Measurements from ENCODE around the gene SLC22A31. TPM values are rescaled to one million over a fixed set of nuclear protein-coding genes. Genes with fewer than 3 reads are reported as not detected.

SLC22A31 gene
- total and polyA plus RNA-seq, 2 donors (not counting 3 experiments of a cell fraction or from before 2014, with no cell fraction given), result 1.0 TPM; not detected in 1

DNA sequence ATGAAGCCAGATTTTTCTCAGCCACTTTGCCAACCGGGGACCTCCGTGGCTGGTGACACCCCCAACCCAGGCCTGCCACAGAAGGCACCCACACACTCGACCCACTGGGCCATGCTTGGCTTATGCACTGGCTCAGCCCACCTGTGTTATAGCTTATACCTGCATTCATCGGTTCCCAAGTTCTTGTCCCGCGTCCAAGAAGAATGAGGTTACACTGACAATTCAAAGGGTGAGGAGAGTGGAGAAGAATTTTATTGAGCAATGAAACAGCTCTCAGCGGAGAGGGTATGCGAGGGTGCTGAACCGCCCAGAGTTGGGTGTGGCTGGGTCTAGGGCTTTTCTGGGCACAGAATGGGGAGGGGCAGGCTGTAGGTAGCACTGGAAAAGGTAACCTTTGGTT lies 51.0 kb downstream of the SLC22A31 start:
- Histone ChIP-seq H3K27ac (ENCODE audit: insufficient read depth, low read depth, low read length) (no peak overlapping the region), H3K27me3 (ENCODE audit: control insufficient read depth in 2 of 2, insufficient read depth in 2 of 2, low read length in 2 of 2) (no peaks in the 10 kb centered on the region), H3K9me3 (replicated peaks; ENCODE audit: control insufficient read depth, insufficient read depth, low read length) (no peaks in the 10 kb centered on the region), H3K9ac (replicated peaks; ENCODE audit: extremely low read depth, insufficient read depth, low read length) (no peak overlapping the region), H3K4me2 (ENCODE audit: insufficient read depth, low read length) (no peak overlapping the region), H3K79me2 (ENCODE audit: control insufficient read depth, insufficient read depth, low read length) (no peaks in the 10 kb centered on the region), H3K36me3 (ENCODE audit: control insufficient read depth in 2 of 2, extremely low read depth in 1 of 2, insufficient read depth in 2 of 2, low read length in 2 of 2) (peaks cover 0 to 8% of the 10 kb centered on the region in 2 experiments), H2AFZ (ENCODE audit: low read depth, low read length) (no peak overlapping the region), H3K4me3 (replicated peaks in 1 of 3; ENCODE audit: insufficient read depth in 1 of 3, low read depth in 1 of 3, low read length in 3 of 3) (no peak overlapping the region), H3K9me1 (replicated peaks; ENCODE audit: control insufficient read depth, extremely low read depth, insufficient read depth, low read length) (no peaks in the 10 kb centered on the region), H3K4me1 (ENCODE audit: control insufficient read depth, extremely low read depth, insufficient read depth, low read length) (no peaks in the 10 kb centered on the region), H4K20me1 (replicated peaks; ENCODE audit: control insufficient read depth, extremely low read depth, insufficient read depth, low read length) (no peaks in the 10 kb centered on the region)
- FAIRE-seq, result no peak
- TF ChIP-seq GATA2 (IDR thresholded peaks at IDR 0.05; ENCODE audit: insufficient read depth, insufficient read length, low read depth, low read length), result no peak
- no peak for TF ChIP-seq MYC (IDR thresholded peaks at IDR 0.05; ENCODE audit: low read depth, low read length)
- no peak for TF ChIP-seq POLR2A (IDR thresholded peaks at IDR 0.05; ENCODE audit: low read depth, low read length)
- TF ChIP-seq FOS (IDR thresholded peaks at IDR 0.05; ENCODE audit: borderline replicate concordance, insufficient read depth, low read length), result no peak
- TF ChIP-seq, protein P1, sequence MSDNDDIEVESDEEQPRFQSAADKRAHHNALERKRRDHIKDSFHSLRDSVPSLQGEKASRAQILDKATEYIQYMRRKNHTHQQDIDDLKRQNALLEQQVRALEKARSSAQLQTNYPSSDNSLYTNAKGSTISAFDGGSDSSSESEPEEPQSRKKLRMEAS (IDR thresholded peaks at IDR 0.05; ENCODE audit: insufficient read depth, insufficient read length), result no peak
- no peak for DNase-seq (ENCODE audit: low read depth, low spot score)
- no TSS peak for BruUV-seq (replicated peaks)
- intact Hi-C loops (cut with micrococcal nuclease), result no loop called here
- dilution Hi-C loops (cut with MboI; ENCODE audit: extremely low pct_ligation_motif_present, low sequenced_read_pairs), result loop anchor here (25.0 kb wide), 1 partner anchor 187 kb away; no protein-coding TSS in a partner anchor
- CTCF ChIA-PET, result no interaction called here
- POLR2A ChIA-PET, result no interaction called here

DNA sequence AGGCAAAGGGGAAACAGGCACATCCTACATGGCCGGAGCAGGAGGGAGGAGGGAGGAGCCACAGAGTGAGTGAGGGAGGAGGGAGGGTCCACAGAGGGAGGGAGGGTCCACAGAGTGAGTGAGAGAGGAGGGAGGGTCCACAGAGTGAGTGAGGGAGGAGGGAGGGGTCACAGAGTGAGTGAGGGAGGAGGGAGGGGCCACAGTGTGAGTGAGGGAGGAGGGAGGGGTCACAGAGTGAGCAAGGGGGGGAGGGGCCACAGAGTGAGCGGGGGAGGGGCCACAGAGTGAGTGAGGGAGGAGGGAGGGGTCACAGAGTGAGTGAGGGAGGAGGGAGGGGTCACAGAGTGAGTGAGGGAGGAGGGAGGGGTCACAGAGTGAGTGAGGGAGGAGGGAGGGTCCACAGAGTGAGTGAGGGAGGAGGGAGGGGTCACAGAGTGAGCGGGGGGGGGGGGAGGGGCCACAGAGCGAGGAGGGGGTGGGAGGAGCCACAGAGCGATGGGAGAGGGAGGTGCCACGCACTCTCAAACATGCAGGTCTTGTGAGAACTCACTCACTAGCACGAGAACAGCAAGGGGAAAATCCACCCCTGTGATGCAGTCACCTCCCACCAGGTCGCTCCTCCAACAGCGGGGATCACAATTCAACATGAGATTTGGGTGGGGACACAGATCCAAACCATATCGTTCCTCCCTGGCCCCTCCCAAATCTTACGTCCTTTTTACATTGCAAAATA lies 53.1 kb downstream of the SLC22A31 start:
- Histone ChIP-seq H3K4me1 (ENCODE audit: control insufficient read depth, extremely low read depth, insufficient read depth, low read length) (no peaks in the 10 kb centered on the region), H3K36me3 (ENCODE audit: control insufficient read depth in 2 of 2, extremely low read depth in 1 of 2, insufficient read depth in 2 of 2, low read length in 2 of 2) (peaks cover 0 to 9% of the 10 kb centered on the region in 2 experiments), H3K4me3 (replicated peaks in 1 of 3; ENCODE audit: insufficient read depth in 1 of 3, low read depth in 1 of 3, low read length in 3 of 3) (no peak overlapping the region), H3K27ac (ENCODE audit: insufficient read depth, low read depth, low read length) (no peak overlapping the region), H3K9me3 (replicated peaks; ENCODE audit: control insufficient read depth, insufficient read depth, low read length) (no peaks in the 10 kb centered on the region), H3K4me2 (ENCODE audit: insufficient read depth, low read length) (no peak overlapping the region), H3K27me3 (ENCODE audit: control insufficient read depth in 2 of 2, insufficient read depth in 2 of 2, low read length in 2 of 2) (no peaks in the 10 kb centered on the region), H4K20me1 (replicated peaks; ENCODE audit: control insufficient read depth, extremely low read depth, insufficient read depth, low read length) (no peaks in the 10 kb centered on the region), H3K9ac (replicated peaks; ENCODE audit: extremely low read depth, insufficient read depth, low read length) (no peak overlapping the region), H3K9me1 (replicated peaks; ENCODE audit: control insufficient read depth, extremely low read depth, insufficient read depth, low read length) (no peaks in the 10 kb centered on the region), H2AFZ (ENCODE audit: low read depth, low read length) (no peak overlapping the region), H3K79me2 (ENCODE audit: control insufficient read depth, insufficient read depth, low read length) (no peaks in the 10 kb centered on the region)
- TF ChIP-seq EZH2 (IDR thresholded peaks at IDR 0.05; ENCODE audit: borderline replicate concordance, low read depth, low read length, severe bottlenecking), result no peak
- TF ChIP-seq, protein P1 (IDR thresholded peaks at IDR 0.05; ENCODE audit: insufficient read depth, insufficient read length), result no peak
- TF ChIP-seq POLR2A (IDR thresholded peaks at IDR 0.05; ENCODE audit: low read depth, low read length), result no peak
- no peak for TF ChIP-seq FOS (IDR thresholded peaks at IDR 0.05; ENCODE audit: borderline replicate concordance, insufficient read depth, low read length)
- TF ChIP-seq POLR2AphosphoS5 (IDR thresholded peaks at IDR 0.05; ENCODE audit: insufficient read depth, low read depth, low read length), result no peak
- no peak for TF ChIP-seq GATA2 (IDR thresholded peaks at IDR 0.05; ENCODE audit: insufficient read depth, insufficient read length, low read depth, low read length)
- no peak for TF ChIP-seq MYC (IDR thresholded peaks at IDR 0.05; ENCODE audit: low read depth, low read length)
- TF ChIP-seq, protein P2, sequence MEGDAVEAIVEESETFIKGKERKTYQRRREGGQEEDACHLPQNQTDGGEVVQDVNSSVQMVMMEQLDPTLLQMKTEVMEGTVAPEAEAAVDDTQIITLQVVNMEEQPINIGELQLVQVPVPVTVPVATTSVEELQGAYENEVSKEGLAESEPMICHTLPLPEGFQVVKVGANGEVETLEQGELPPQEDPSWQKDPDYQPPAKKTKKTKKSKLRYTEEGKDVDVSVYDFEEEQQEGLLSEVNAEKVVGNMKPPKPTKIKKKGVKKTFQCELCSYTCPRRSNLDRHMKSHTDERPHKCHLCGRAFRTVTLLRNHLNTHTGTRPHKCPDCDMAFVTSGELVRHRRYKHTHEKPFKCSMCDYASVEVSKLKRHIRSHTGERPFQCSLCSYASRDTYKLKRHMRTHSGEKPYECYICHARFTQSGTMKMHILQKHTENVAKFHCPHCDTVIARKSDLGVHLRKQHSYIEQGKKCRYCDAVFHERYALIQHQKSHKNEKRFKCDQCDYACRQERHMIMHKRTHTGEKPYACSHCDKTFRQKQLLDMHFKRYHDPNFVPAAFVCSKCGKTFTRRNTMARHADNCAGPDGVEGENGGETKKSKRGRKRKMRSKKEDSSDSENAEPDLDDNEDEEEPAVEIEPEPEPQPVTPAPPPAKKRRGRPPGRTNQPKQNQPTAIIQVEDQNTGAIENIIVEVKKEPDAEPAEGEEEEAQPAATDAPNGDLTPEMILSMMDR (IDR thresholded peaks at IDR 0.05; ENCODE audit: extremely low read depth in 1 of 2, insufficient read depth in 1 of 2, low read depth in 1 of 2, low read length in 2 of 2), result no peak
- TF ChIP-seq JUN (IDR thresholded peaks at IDR 0.05; ENCODE audit: borderline replicate concordance, insufficient read depth, insufficient read length, low read depth), result no peak
- ChIA-PET CTCF (no interaction called here), POLR2A (no interaction called here)
- FAIRE-seq (no peak), DNase-seq (ENCODE audit: low read depth, low spot score) (no peak)
- intact Hi-C loops (cut with micrococcal nuclease) (no loop called here), dilution Hi-C loops (cut with MboI; ENCODE audit: extremely low pct_ligation_motif_present, low sequenced_read_pairs) (loop anchor here (25.0 kb wide), 1 partner anchor 185 kb away; no protein-coding TSS in a partner anchor)
- no TSS peak for BruUV-seq (replicated peaks)

Measured in endothelial cell of umbilical vein (primary cell).